ENCODE results near the gene PIF1.

PIF1 gene

GRCh38 chr15:64855205-64855975 is 29.9 kb upstream of the PIF1 start:
- TF ChIP-seq YY1 (IDR thresholded peaks at IDR 0.05; ENCODE audit: insufficient read depth, insufficient read length) (no peak), ZNF274 (IDR thresholded peaks at IDR 0.05; ENCODE audit: low read depth, low read length) (no peak), SUZ12 (IDR thresholded peaks at IDR 0.05; ENCODE audit: extremely low read depth, insufficient read depth, insufficient read length) (no peak)
- Histone ChIP-seq H3K4me1 (ENCODE audit: insufficient read depth, insufficient read length) (peaks cover 49% of the 10 kb centered on the region), H3K4me3 (ENCODE audit: insufficient read length, low read depth) (no peak overlapping the region), H3K27me3 (ENCODE audit: insufficient read depth, insufficient read length) (no peaks in the 10 kb centered on the region), H3K36me3 (ENCODE audit: insufficient read depth, insufficient read length, low read length) (peaks cover 84% of the 10 kb centered on the region), H3K9ac (ENCODE audit: insufficient read length, low read depth) (no peak overlapping the region), H3K9me3 (ENCODE audit: insufficient read depth, low read length) (no peaks in the 10 kb centered on the region)
- DNase-seq (ENCODE audit: low read depth, low spot score), result no peak

- TF ChIP-seq SUZ12 (IDR thresholded peaks at IDR 0.05; ENCODE audit: extremely low read depth, insufficient read depth, insufficient read length) (no peak), YY1 (IDR thresholded peaks at IDR 0.05; ENCODE audit: insufficient read depth, insufficient read length) (no peak), ZNF274 (IDR thresholded peaks at IDR 0.05; ENCODE audit: low read depth, low read length) (no peak)
- no peak overlapping the region for H3K4me3 ChIP-seq (ENCODE audit: insufficient read length, low read depth)
- peaks cover 44% of the 10 kb centered on the region for H3K4me1 ChIP-seq (ENCODE audit: insufficient read depth, insufficient read length)
- no peaks in the 10 kb centered on the region for H3K9me3 ChIP-seq (ENCODE audit: insufficient read depth, low read length)
- H3K36me3 ChIP-seq (ENCODE audit: insufficient read depth, insufficient read length, low read length), result peaks cover 82% of the 10 kb centered on the region
- DNase-seq (ENCODE audit: low read depth, low spot score), result no peak
- H3K27me3 ChIP-seq (ENCODE audit: insufficient read depth, insufficient read length), result no peaks in the 10 kb centered on the region
- H3K9ac ChIP-seq (ENCODE audit: insufficient read length, low read depth), result no peak overlapping the region
These were observed 29.1 kb upstream of the PIF1 start for GRCh38 chr15:64854526-64854925.

- no peaks in the 10 kb centered on the region for H3K27me3 ChIP-seq (ENCODE audit: insufficient read depth, insufficient read length)
- H3K9ac ChIP-seq (ENCODE audit: insufficient read length, low read depth), result no peak overlapping the region
- H3K4me3 ChIP-seq (ENCODE audit: insufficient read length, low read depth), result no peak overlapping the region
- no peaks in the 10 kb centered on the region for H3K9me3 ChIP-seq (ENCODE audit: insufficient read depth, low read length)
- no peak for DNase-seq (ENCODE audit: low read depth, low spot score)
- H3K36me3 ChIP-seq (ENCODE audit: insufficient read depth, insufficient read length, low read length), result peaks cover 79% of the 10 kb centered on the region
- peaks cover 44% of the 10 kb centered on the region for H3K4me1 ChIP-seq (ENCODE audit: insufficient read depth, insufficient read length)
- TF ChIP-seq ZNF274 (IDR thresholded peaks at IDR 0.05; ENCODE audit: low read depth, low read length), result no peak
- TF ChIP-seq SUZ12 (IDR thresholded peaks at IDR 0.05; ENCODE audit: extremely low read depth, insufficient read depth, insufficient read length), result no peak
- no peak for TF ChIP-seq YY1 (IDR thresholded peaks at IDR 0.05; ENCODE audit: insufficient read depth, insufficient read length)
These were observed 28.6 kb upstream of the PIF1 start for GRCh38 chr15:64854041-64854440.

GRCh38 chr15:64851503-64851840 is 26.0 kb upstream of the PIF1 start:
- Histone ChIP-seq H3K9me3 (ENCODE audit: insufficient read depth, low read length) (no peaks in the 10 kb centered on the region), H3K36me3 (ENCODE audit: insufficient read depth, insufficient read length, low read length) (peaks cover 80% of the 10 kb centered on the region), H3K4me3 (ENCODE audit: insufficient read length, low read depth) (no peak overlapping the region), H3K27me3 (ENCODE audit: insufficient read depth, insufficient read length) (no peaks in the 10 kb centered on the region), H3K9ac (ENCODE audit: insufficient read length, low read depth) (no peak overlapping the region), H3K4me1 (ENCODE audit: insufficient read depth, insufficient read length) (peaks cover 32% of the 10 kb centered on the region)
- no peak for TF ChIP-seq SUZ12 (IDR thresholded peaks at IDR 0.05; ENCODE audit: extremely low read depth, insufficient read depth, insufficient read length)
- TF ChIP-seq ZNF274 (IDR thresholded peaks at IDR 0.05; ENCODE audit: low read depth, low read length), result no peak
- TF ChIP-seq YY1 (IDR thresholded peaks at IDR 0.05; ENCODE audit: insufficient read depth, insufficient read length), result no peak
- no peak for DNase-seq (ENCODE audit: low read depth, low spot score)

GRCh38 chr15:64850778-64851502 is 25.5 kb upstream of the PIF1 start:
- Histone ChIP-seq H3K9me3 (ENCODE audit: insufficient read depth, low read length) (no peaks in the 10 kb centered on the region), H3K4me3 (ENCODE audit: insufficient read length, low read depth) (no peak overlapping the region), H3K36me3 (ENCODE audit: insufficient read depth, insufficient read length, low read length) (peaks cover 79% of the 10 kb centered on the region), H3K9ac (ENCODE audit: insufficient read length, low read depth) (no peak overlapping the region), H3K4me1 (ENCODE audit: insufficient read depth, insufficient read length) (peaks cover 26% of the 10 kb centered on the region), H3K27me3 (ENCODE audit: insufficient read depth, insufficient read length) (no peaks in the 10 kb centered on the region)
- DNase-seq (ENCODE audit: low read depth, low spot score), result no peak
- no peak for TF ChIP-seq SUZ12 (IDR thresholded peaks at IDR 0.05; ENCODE audit: extremely low read depth, insufficient read depth, insufficient read length)

GRCh38 chr15:64847876-64848716 is 22.6 kb upstream of the PIF1 start:
- Histone ChIP-seq H3K9ac (ENCODE audit: insufficient read length, low read depth) (no peak overlapping the region), H3K4me3 (ENCODE audit: insufficient read length, low read depth) (no peak overlapping the region), H3K9me3 (ENCODE audit: insufficient read depth, low read length) (no peaks in the 10 kb centered on the region), H3K36me3 (ENCODE audit: insufficient read depth, insufficient read length, low read length) (peaks cover 71% of the 10 kb centered on the region), H3K4me1 (ENCODE audit: insufficient read depth, insufficient read length) (peaks cover 28% of the 10 kb centered on the region), H3K27me3 (ENCODE audit: insufficient read depth, insufficient read length) (no peaks in the 10 kb centered on the region)
- no peak for DNase-seq (ENCODE audit: low read depth, low spot score)
- TF ChIP-seq YY1 (IDR thresholded peaks at IDR 0.05; ENCODE audit: insufficient read depth, insufficient read length) (no peak), ZNF274 (IDR thresholded peaks at IDR 0.05; ENCODE audit: low read depth, low read length) (no peak), SUZ12 (IDR thresholded peaks at IDR 0.05; ENCODE audit: extremely low read depth, insufficient read depth, insufficient read length) (no peak)

GRCh38 chr15:64847448-64847847 is 22.0 kb upstream of the PIF1 start:
- TF ChIP-seq SUZ12 (IDR thresholded peaks at IDR 0.05; ENCODE audit: extremely low read depth, insufficient read depth, insufficient read length) (no peak), ZNF274 (IDR thresholded peaks at IDR 0.05; ENCODE audit: low read depth, low read length) (no peak)
- no peak overlapping the region for H3K9ac ChIP-seq (ENCODE audit: insufficient read length, low read depth)
- no peak for DNase-seq (ENCODE audit: low read depth, low spot score)
- peaks cover 68% of the 10 kb centered on the region for H3K36me3 ChIP-seq (ENCODE audit: insufficient read depth, insufficient read length, low read length)
- H3K4me1 ChIP-seq (ENCODE audit: insufficient read depth, insufficient read length), result peaks cover 28% of the 10 kb centered on the region
- H3K9me3 ChIP-seq (ENCODE audit: insufficient read depth, low read length), result no peaks in the 10 kb centered on the region
- H3K4me3 ChIP-seq (ENCODE audit: insufficient read length, low read depth), result no peak overlapping the region
- no peaks in the 10 kb centered on the region for H3K27me3 ChIP-seq (ENCODE audit: insufficient read depth, insufficient read length)

All from NT2/D1 (cell line).